NCI-H2107 (cell line): ENCODE measurements around the gene GALNT16.

Experiments used
- DNase-seq: peaks from one replicate; lab custom pipeline; 2025; lab: John Stamatoyannopoulos, UW

Gene GALNT16

GRCh38 chr14:69317780-69318179 lies 57.8 kb downstream of the GALNT16 start:
- no peak for DNase-seq

- DNase-seq = no peak
Observed at GRCh38 chr14:69318241-69318640, 58.3 kb downstream of the GALNT16 start.

GRCh38 chr14:69318901-69319475 lies 59.0 kb downstream of the GALNT16 start:
- no peak for DNase-seq

GRCh38 chr14:69319911-69320310 lies 60.0 kb downstream of the GALNT16 start:
- no peak for DNase-seq

- DNase-seq = no peak
Observed at GRCh38 chr14:69320581-69321365, 60.8 kb downstream of the GALNT16 start.

- DNase-seq = no peak
Observed at GRCh38 chr14:69321601-69322330, 61.8 kb downstream of the GALNT16 start.

- no peak for DNase-seq
Observed at GRCh38 chr14:69323266-69323998, 63.5 kb downstream of the GALNT16 start.

GRCh38 chr14:69323999-69324282 lies 64.0 kb downstream of the GALNT16 start:
- DNase-seq = no peak

- DNase-seq = no peak
Observed at GRCh38 chr14:69324341-69324931, 64.5 kb downstream of the GALNT16 start.

GRCh38 chr14:69325086-69325485 lies 65.1 kb downstream of the GALNT16 start:
- no peak for DNase-seq

- no peak for DNase-seq
Observed at GRCh38 chr14:69325646-69326265, 65.8 kb downstream of the GALNT16 start.

GRCh38 chr14:69326611-69327010 lies 66.7 kb downstream of the GALNT16 start:
- no peak for DNase-seq

- DNase-seq = no peak
Observed at GRCh38 chr14:69327507-69327906, 67.5 kb downstream of the GALNT16 start.

GRCh38 chr14:69328317-69328716 lies 68.4 kb downstream of the GALNT16 start:
- peak; percentile 66 for DNase-seq

GRCh38 chr14:69328765-69329164 lies 68.8 kb downstream of the GALNT16 start:
- peak; percentile 66 for DNase-seq

GRCh38 chr14:69331206-69331605 lies 71.2 kb downstream of the GALNT16 start:
- no peak for DNase-seq

- no peak for DNase-seq
Observed at GRCh38 chr14:69332782-69333395, 72.9 kb downstream of the GALNT16 start.

GRCh38 chr14:69333791-69334337 lies 73.9 kb downstream of the GALNT16 start:
- DNase-seq = no peak

GRCh38 chr14:69334576-69334975 lies 74.6 kb downstream of the GALNT16 start:
- no peak for DNase-seq

GRCh38 chr14:69335371-69335771 lies 75.4 kb downstream of the GALNT16 start:
- DNase-seq = no peak

- no peak for DNase-seq
Observed at GRCh38 chr14:69337984-69338383, 78.0 kb downstream of the GALNT16 start.
